HUES64 (cell line): Measurements from ENCODE around the gene IZUMO1R. TPM values are rescaled to one million over a fixed set of nuclear protein-coding genes. Genes with fewer than 3 reads are reported as not detected.
"Not testable (repeated sequence)": the region's sequence is repeated elsewhere in the genome, so short reads cannot be mapped to it uniquely, and the experiment has no call there.

ENCODE experiments used
- H3K27ac ChIP-seq: 2 replicates; pipeline ENCODE4 v1.7.0; 2013; ENCODE audit warnings: low read depth, low read length, inconsistent platforms
- H3K27me3 ChIP-seq: 2 replicates; pipeline ENCODE4 v1.6.1; 2013; ENCODE audit warnings: mild to moderate bottlenecking, low read length; ENCODE audit not compliant: insufficient read depth
- H3K36me3 ChIP-seq: 2 replicates; pipeline ENCODE4 v1.6.1; 2013; ENCODE audit warnings: mild to moderate bottlenecking, low read length; ENCODE audit not compliant: insufficient read depth
- H3K4me1 ChIP-seq: 2 replicates; pipeline ENCODE4 v1.6.1; 2013; ENCODE audit warnings: mild to moderate bottlenecking, low read length, moderate library complexity; ENCODE audit not compliant: insufficient read depth
- H3K4me3 ChIP-seq: 2 replicates; pipeline ENCODE4 v1.5.1; 2013; ENCODE audit warnings: mild to moderate bottlenecking, low read length, moderate library complexity
- H3K9ac ChIP-seq: 2 replicates; pipeline ENCODE4 v1.6.1; 2013; ENCODE audit warnings: mild to moderate bottlenecking, low read depth, low read length
- H3K9me3 ChIP-seq: 2 replicates; pipeline ENCODE4 v1.6.1; 2013; ENCODE audit warnings: low read depth, low read length; ENCODE audit not compliant: insufficient read depth
- WGBS: fragments of 150-250, 120-280 bp; methylation state at CpG from one replicate; pipeline ENCODE4 v1.1.7; 2013; ENCODE audit warnings: missing lambda C conversion rate; 5-methylcytosine and 5-hydroxymethylcytosine counted together
- polyA plus RNA-seq, 2 experiments: library from polyadenylated mRNA; stranded (reverse); fragments of 50-300 nt; gene quantifications; one replicate each; pipeline ENCODE4 v1.2.3, GENCODE V29; 2013

Gene IZUMO1R
- polyA plus RNA-seq (2013, experiment 1 of 2), result not detected
- not detected for polyA plus RNA-seq (2013, experiment 2 of 2)

GRCh38 chr11:94303966-94304958 lies at the start of gene IZUMO1R:
Gene IZUMO1R, plus strand, starts transcription at chr11:94304580. Its CDS starts 1,057 bp downstream, at chr11:94305637.
- WGBS, result 73% methylated on average over 11 of the region's 13 CpGs
- Histone ChIP-seq H3K9me3 (no peaks in the 10 kb centered on the region), H3K27me3 (no peaks in the 10 kb centered on the region), H3K27ac (no peak within 1 kb of the TSS), H3K36me3 (no peaks in the 10 kb centered on the region), H3K4me1 (peaks cover 10% of the 10 kb centered on the region), H3K9ac (no peak within 1 kb of the TSS), H3K4me3 (no peak within 1 kb of the TSS)

- WGBS, result 77% methylated on average over 4 of the region's 4 CpGs
Measured at GRCh38 chr11:94271885-94272372, 32.5 kb upstream of the IZUMO1R start.

GRCh38 chr11:94272738-94273313 lies 31.6 kb upstream of the IZUMO1R start:
- H3K4me1 ChIP-seq, result no peaks in the 10 kb centered on the region
- H3K9me3 ChIP-seq, result no peaks in the 10 kb centered on the region
- H3K27me3 ChIP-seq, result no peaks in the 10 kb centered on the region
- H3K9ac ChIP-seq, result no peak overlapping the region
- WGBS, result 82% methylated on average over 6 of the region's 6 CpGs
- H3K36me3 ChIP-seq, result no peaks in the 10 kb centered on the region
- no peak overlapping the region for H3K27ac ChIP-seq
- no peak overlapping the region for H3K4me3 ChIP-seq

More at GRCh38 chr11:94271885-94272372, 32.5 kb upstream of the IZUMO1R start:
- Histone ChIP-seq H3K9me3 (no peaks in the 10 kb centered on the region), H3K36me3 (no peaks in the 10 kb centered on the region), H3K27ac (no peak overlapping the region), H3K27me3 (no peaks in the 10 kb centered on the region), H3K4me1 (no peaks in the 10 kb centered on the region), H3K9ac (no peak overlapping the region), H3K4me3 (no peak overlapping the region)

- Histone ChIP-seq H3K4me1 (0 out of 2 replicates have a peak, but pooled peaks cover 3% of the 10 kb centered on the region), H3K27me3 (no peaks in the 10 kb centered on the region), H3K36me3 (no peaks in the 10 kb centered on the region), H3K9ac (no peak overlapping the region), H3K4me3 (no peak overlapping the region), H3K9me3 (no peaks in the 10 kb centered on the region), H3K27ac (no peak overlapping the region)
- 98% methylated on average over 3 of the region's 3 CpGs for WGBS
Measured at GRCh38 chr11:94275961-94276360, 28.4 kb upstream of the IZUMO1R start.

- Histone ChIP-seq H3K27ac (no peak overlapping the region), H3K9me3 (no peaks in the 10 kb centered on the region)
Measured at GRCh38 chr11:94276943-94277342, 27.4 kb upstream of the IZUMO1R start.

GRCh38 chr11:94278207-94278606 lies 26.2 kb upstream of the IZUMO1R start:
- WGBS, result 88% methylated on average over 4 of the region's 4 CpGs
- not testable (repeated sequence) for H3K27me3 ChIP-seq, H3K36me3 ChIP-seq, H3K4me3 ChIP-seq, H3K4me1 ChIP-seq, H3K27ac ChIP-seq, H3K9ac ChIP-seq, H3K9me3 ChIP-seq

More at GRCh38 chr11:94276943-94277342, 27.4 kb upstream of the IZUMO1R start:
- no peak overlapping the region for H3K9ac ChIP-seq
- H3K4me3 ChIP-seq, result no peak overlapping the region
- no peaks in the 10 kb centered on the region for H3K27me3 ChIP-seq
- no peaks in the 10 kb centered on the region for H3K36me3 ChIP-seq
- H3K4me1 ChIP-seq, result 0 out of 2 replicates have a peak, but pooled peaks cover 3% of the 10 kb centered on the region
- 94% methylated on average over 5 of the region's 5 CpGs for WGBS

- H3K9me3 ChIP-seq, result no peaks in the 10 kb centered on the region
- H3K27me3 ChIP-seq, result no peaks in the 10 kb centered on the region
- H3K4me1 ChIP-seq, result 0 out of 2 replicates have a peak, but pooled peaks cover 6% of the 10 kb centered on the region
- WGBS, result 93% methylated on average over 3 of the region's 3 CpGs
- H3K4me3 ChIP-seq, result no peak overlapping the region
- H3K36me3 ChIP-seq, result no peaks in the 10 kb centered on the region
- H3K9ac ChIP-seq, result no peak overlapping the region
- no peak overlapping the region for H3K27ac ChIP-seq
Measured at GRCh38 chr11:94279996-94280395, 24.4 kb upstream of the IZUMO1R start.

GRCh38 chr11:94281324-94281723 lies 23.1 kb upstream of the IZUMO1R start:
- Histone ChIP-seq H3K27me3 (no peaks in the 10 kb centered on the region), H3K4me1 (0 out of 2 replicates have a peak, but pooled peaks cover 6% of the 10 kb centered on the region), H3K36me3 (no peaks in the 10 kb centered on the region), H3K9ac (no peak overlapping the region), H3K4me3 (no peak overlapping the region), H3K9me3 (no peaks in the 10 kb centered on the region), H3K27ac (no peak overlapping the region)
- WGBS, result 100% methylated on average over 1 of the region's 2 CpGs

GRCh38 chr11:94283678-94284077 lies 20.7 kb upstream of the IZUMO1R start:
- Histone ChIP-seq H3K27ac (no peak overlapping the region), H3K9ac (no peak overlapping the region), H3K36me3 (no peaks in the 10 kb centered on the region), H3K4me3 (no peak overlapping the region), H3K4me1 (0 out of 2 replicates have a peak, but pooled peaks cover 3% of the 10 kb centered on the region), H3K27me3 (no peaks in the 10 kb centered on the region), H3K9me3 (no peaks in the 10 kb centered on the region)

GRCh38 chr11:94295534-94295933 lies 8.8 kb upstream of the IZUMO1R start:
- Histone ChIP-seq H3K4me3 (no peak overlapping the region), H3K9me3 (no peaks in the 10 kb centered on the region), H3K36me3 (no peaks in the 10 kb centered on the region), H3K4me1 (no peaks in the 10 kb centered on the region), H3K27me3 (no peaks in the 10 kb centered on the region), H3K27ac (no peak overlapping the region), H3K9ac (no peak overlapping the region)
- 100% methylated on average over 1 of the region's 1 CpG for WGBS

- WGBS, result 87% methylated on average over 5 of the region's 5 CpGs
- H3K36me3 ChIP-seq, result no peaks in the 10 kb centered on the region
- no peak overlapping the region for H3K9ac ChIP-seq
Measured at GRCh38 chr11:94297985-94298576, 6.3 kb upstream of the IZUMO1R start.

More at GRCh38 chr11:94297985-94298576, 6.3 kb upstream of the IZUMO1R start:
- H3K4me3 ChIP-seq, result no peak overlapping the region
- H3K9me3 ChIP-seq, result no peaks in the 10 kb centered on the region
- H3K27me3 ChIP-seq, result no peaks in the 10 kb centered on the region
- H3K27ac ChIP-seq, result no peak overlapping the region
- peaks cover 3% of the 10 kb centered on the region for H3K4me1 ChIP-seq
